AG10803 (cell line): ENCODE results near the gene AGAP1.

Source experiments
- DNase-seq: peaks from one replicate; pipeline ENCODE4 v3.0.0; 2010; ENCODE audit warnings: low read depth
- H3K4me3 ChIP-seq: 2 replicates; pipeline ENCODE4 v1.5.1; 2011; ENCODE audit warnings: mild to moderate bottlenecking, low read length, control low read depth
- TF ChIP-seq, protein P1 (sequence below): conservative IDR thresholded peaks from 2 replicates; pipeline ENCODE4 v1.5.1; 2011; ENCODE audit warnings: mild to moderate bottlenecking, low read length, control low read depth, inconsistent platforms

The AGAP1 gene

GRCh38 chr2:235992024-235992423, 498.2 kb downstream of the AGAP1 start:
- no peak overlapping the region for H3K4me3 ChIP-seq
- TF ChIP-seq, protein P1, sequence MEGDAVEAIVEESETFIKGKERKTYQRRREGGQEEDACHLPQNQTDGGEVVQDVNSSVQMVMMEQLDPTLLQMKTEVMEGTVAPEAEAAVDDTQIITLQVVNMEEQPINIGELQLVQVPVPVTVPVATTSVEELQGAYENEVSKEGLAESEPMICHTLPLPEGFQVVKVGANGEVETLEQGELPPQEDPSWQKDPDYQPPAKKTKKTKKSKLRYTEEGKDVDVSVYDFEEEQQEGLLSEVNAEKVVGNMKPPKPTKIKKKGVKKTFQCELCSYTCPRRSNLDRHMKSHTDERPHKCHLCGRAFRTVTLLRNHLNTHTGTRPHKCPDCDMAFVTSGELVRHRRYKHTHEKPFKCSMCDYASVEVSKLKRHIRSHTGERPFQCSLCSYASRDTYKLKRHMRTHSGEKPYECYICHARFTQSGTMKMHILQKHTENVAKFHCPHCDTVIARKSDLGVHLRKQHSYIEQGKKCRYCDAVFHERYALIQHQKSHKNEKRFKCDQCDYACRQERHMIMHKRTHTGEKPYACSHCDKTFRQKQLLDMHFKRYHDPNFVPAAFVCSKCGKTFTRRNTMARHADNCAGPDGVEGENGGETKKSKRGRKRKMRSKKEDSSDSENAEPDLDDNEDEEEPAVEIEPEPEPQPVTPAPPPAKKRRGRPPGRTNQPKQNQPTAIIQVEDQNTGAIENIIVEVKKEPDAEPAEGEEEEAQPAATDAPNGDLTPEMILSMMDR: no peak
- DNase-seq: no peak

GRCh38 chr2:235996419-235996818, 502.6 kb downstream of the AGAP1 start:
- H3K4me3 ChIP-seq: no peak overlapping the region
- TF ChIP-seq, protein P1: no peak
- DNase-seq: no peak

- H3K4me3 ChIP-seq: no peak overlapping the region
- DNase-seq: no peak
- TF ChIP-seq, protein P1: no peak
These were observed 505.2 kb downstream of the AGAP1 start for GRCh38 chr2:235999011-235999410.

DNA sequence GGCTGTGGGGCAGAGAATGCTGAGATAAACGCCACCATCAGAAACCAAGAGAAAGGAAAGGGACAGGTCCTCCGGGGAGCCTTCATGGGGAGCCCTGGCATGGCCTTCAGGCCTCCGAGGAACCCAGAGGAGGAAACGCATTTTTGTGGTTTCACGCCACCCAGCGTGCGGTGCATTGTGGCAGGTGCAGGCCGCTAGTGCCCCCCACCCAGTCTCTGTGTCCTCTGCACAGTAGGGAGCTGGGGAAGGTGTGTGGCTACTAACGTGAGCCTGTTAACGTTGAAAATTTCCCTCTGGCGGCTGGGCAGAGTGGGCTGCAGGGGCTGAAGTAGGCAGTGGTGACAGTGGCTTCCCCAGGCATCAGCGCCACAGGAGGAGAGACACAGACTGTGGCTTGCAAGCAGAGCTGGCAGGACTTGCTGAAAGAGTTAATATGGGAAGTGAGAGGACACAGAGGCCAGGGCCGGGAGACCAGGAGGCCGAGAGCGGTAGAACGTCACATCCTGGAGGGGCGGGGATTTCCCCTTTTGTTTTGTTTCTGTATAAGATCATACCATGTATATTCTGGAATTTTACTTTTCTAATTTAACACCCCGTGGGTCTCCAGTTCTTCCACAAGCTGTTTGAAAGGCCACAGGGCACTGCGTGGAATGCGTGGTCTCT, 507.5 kb downstream of the AGAP1 start:
- TF ChIP-seq, protein P1: no peak
- no peak overlapping the region for H3K4me3 ChIP-seq
- no peak for DNase-seq

DNA sequence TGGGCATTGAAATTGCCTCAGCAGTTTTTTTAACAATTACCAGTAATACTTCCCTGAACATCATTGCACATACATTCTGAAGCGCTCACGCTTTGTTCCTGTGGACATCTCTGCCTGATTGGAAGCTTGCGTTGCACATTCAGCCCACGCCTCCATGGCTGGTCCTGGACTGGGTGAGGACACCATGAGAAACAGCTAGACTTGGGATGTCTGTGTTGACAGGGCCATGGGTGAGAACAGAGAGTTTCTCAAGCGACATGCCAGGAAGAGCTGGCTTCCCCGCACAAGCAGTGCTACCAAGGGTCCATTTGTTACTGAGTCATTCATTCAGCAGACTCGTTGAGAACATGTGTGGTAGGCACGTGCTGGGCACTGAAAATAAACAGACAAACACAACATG, 508.0 kb downstream of the AGAP1 start:
- TF ChIP-seq, protein P1: no peak
- no peak overlapping the region for H3K4me3 ChIP-seq
- DNase-seq: no peak

DNA sequence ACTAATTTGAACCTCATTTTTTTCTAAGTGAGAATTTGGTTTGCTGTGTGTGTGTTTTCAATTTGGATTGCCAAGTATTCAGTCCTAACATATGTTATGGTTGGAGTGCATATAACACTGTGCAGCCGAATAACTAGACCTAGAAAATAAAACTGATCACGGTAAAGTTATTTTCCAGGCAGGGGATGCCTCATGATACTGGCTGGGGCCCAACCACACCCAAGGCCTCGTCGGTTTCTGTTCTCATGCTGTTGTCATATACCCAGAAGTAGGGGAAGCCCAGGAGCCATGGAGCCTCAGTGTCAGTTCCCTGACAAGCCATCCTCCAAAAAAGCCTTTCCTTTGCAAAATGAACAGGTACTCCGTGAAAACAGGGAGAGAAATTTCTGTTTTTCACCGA, 514.2 kb downstream of the AGAP1 start:
- TF ChIP-seq, protein P1: no peak
- no peak overlapping the region for H3K4me3 ChIP-seq
- no peak for DNase-seq

- no peak for DNase-seq
- H3K4me3 ChIP-seq: no peak overlapping the region
- TF ChIP-seq, protein P1: no peak
These were observed 515.0 kb downstream of the AGAP1 start for GRCh38 chr2:236008857-236009256.
